HG02798 (cell line): Measurements from ENCODE around the gene UGT1A1.
"Not testable (repeated sequence)": the region's sequence is repeated elsewhere in the genome, so short reads cannot be mapped to it uniquely, and the experiment has no call there.

ENCODE experiments used
- ATAC-seq: cut with Tn5 transposase; IDR thresholded peaks from one replicate; pipeline ENCODE4 v1.9.1; 2021; ENCODE audit warnings: mild to moderate bottlenecking; ENCODE audit not compliant: unreplicated experiment, poor library complexity

Gene UGT1A1

DNA sequence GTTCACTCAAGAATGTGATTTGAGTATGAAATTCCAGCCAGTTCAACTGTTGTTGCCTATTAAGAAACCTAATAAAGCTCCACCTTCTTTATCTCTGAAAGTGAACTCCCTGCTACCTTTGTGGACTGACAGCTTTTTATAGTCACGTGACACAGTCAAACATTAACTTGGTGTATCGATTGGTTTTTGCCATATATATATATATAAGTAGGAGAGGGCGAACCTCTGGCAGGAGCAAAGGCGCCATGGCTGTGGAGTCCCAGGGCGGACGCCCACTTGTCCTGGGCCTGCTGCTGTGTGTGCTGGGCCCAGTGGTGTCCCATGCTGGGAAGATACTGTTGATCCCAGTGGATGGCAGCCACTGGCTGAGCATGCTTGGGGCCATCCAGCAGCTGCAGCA, at the start of gene UGT1A1:
TSS of gene UGT1A1 (plus strand) at position 228 of the 400 bp plus-strand sequence. CDS start at position 246, 18 bp downstream.
- ATAC-seq: no peak

DNA sequence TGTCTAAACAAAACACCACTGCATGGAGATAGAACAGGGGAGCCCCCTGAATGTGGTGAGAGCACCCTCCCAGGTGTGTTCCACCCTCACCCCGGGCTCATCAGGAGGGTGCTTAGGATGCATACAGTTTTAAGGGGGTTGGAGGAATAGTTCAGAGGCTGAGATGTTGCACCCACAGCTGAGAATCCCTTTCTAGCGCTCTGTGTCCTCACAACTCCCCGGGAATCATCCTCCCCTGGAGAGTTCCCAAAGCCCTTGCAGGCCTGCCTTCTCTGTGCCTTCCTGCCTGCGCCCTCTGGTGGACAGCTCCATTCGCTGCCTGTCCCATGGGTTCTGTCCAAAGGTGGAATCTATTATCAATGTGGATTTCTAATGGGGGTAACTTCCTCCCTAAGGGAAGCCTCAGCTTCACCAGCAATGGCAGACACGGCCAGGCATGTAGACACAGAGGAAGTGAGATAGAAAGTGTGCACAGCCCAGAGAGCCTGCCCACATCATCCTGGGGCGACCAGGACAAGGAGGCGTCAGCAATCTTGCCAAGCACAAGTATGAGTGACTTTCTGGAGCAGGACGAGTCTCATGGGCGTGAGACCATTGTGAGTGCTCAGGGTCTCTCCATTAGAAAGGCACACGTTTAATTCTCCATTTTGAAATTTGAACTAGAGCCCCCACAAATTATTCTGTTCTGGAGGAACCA, 48.6 kb upstream of the UGT1A1 start:
- ATAC-seq: peak; percentile 68

DNA sequence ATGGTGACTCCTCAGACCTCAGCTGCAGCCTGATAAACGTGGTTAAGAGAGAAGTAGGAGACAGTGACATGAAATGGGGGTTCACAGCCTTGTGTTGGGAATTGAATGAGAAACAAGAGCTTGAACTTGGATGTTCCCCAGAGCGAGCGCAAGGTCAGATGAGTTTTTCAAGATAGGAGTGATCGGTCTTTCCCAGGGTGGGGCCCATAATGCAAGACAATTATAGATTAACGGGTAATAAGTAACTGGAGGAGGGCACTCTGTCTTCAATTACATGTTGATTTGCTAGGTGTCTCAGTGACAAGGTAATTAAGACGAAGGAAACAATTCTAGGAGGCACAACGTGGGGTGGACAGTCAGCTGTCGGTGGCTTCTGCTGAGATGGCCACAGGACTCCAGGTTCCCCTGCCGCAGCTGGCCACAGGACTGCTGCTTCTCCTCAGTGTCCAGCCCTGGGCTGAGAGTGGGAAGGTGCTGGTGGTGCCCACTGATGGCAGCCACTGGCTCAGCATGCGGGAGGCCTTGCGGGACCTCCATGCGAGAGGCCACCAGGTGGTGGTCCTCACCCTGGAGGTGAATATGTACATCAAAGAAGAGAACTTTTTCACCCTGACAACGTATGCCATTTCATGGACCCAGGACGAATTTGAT, 47.3 kb upstream of the UGT1A1 start, which contains the start of gene UGT1A5:
TSS of gene UGT1A5 (plus strand) at position 297 of the 651 bp plus-strand sequence. CDS start at position 382, 85 bp downstream.
- ATAC-seq: no peak

DNA sequence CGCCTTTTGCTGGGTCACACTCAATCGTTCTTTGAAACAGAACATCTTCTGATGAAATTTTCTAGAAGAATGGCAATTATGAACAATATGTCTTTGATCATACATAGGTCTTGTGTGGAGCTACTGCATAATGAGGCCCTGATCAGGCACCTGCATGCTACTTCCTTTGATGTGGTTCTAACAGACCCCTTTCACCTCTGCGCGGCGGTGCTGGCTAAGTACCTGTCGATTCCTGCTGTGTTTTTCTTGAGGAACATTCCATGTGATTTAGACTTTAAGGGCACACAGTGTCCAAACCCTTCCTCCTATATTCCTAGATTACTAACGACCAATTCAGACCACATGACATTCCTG, 46.8 kb upstream of the UGT1A1 start:
- ATAC-seq: no peak

DNA sequence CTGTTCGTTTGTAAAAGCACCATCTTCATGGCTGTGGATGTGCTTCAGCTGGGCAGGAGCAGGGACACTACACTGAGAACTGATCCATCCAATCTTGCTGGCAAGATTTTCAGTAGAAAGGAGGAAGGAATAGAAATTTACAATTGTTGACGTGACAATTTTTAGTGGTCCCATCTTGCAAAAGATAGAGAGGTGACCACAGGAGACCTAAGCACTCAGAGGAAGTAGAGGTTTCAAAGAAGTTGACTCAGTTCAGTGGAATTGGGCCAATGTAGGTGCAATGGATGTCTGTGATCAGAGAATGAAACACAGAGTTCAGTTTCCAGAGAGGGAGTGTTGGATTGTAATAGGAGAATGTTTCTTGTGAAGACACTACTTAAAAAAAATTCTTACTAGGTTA, 45.9 kb upstream of the UGT1A1 start:
- no peak for ATAC-seq

DNA sequence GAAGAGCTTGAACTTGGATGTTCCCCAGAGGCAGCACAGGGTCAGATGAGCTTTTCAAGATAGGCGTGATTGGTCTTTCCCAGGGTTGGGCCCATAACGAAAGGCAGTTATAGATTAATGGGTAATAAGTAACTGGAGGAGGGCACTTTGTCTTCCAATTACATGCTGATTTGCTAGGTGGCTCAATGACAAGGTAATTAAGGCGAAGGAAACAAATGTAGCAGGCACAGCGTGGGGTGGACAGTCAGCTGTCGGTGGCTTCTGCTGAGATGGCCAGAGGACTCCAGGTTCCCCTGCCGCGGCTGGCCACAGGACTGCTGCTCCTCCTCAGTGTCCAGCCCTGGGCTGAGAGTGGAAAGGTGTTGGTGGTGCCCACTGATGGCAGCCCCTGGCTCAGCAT, 41.5 kb upstream of the UGT1A1 start, which contains the start of gene UGT1A4:
TSS of gene UGT1A4 (plus strand) at position 185 of the 400 bp plus-strand sequence. CDS start at position 270, 85 bp downstream.
- no peak for ATAC-seq

DNA sequence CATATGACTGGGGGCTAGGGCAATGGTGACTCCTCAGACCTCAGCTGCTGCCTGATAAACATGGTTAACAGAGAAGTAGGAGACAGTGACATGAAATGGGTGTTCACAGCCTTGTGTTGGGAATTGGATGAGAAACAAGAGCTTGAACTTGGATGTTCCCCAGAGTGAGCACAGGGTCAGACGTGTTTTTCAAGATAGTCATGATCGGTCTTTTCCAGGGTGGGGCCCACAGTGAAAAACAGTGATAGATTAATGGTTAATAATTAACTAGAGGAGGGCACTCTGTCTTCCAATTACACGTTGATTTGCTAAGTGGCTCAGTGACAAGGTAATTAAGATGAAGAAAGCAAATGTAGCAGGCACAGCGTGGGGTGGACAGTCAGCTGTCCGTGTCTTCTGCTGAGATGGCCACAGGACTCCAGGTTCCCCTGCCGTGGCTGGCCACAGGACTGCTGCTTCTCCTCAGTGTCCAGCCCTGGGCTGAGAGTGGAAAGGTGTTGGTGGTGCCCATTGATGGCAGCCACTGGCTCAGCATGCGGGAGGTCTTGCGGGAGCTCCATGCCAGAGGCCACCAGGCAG, 31.3 kb upstream of the UGT1A1 start, which contains the start of gene UGT1A3:
TSS of gene UGT1A3 (plus strand) at position 320 of the 579 bp plus-strand sequence. CDS start at position 405, 85 bp downstream.
- ATAC-seq: no peak

DNA sequence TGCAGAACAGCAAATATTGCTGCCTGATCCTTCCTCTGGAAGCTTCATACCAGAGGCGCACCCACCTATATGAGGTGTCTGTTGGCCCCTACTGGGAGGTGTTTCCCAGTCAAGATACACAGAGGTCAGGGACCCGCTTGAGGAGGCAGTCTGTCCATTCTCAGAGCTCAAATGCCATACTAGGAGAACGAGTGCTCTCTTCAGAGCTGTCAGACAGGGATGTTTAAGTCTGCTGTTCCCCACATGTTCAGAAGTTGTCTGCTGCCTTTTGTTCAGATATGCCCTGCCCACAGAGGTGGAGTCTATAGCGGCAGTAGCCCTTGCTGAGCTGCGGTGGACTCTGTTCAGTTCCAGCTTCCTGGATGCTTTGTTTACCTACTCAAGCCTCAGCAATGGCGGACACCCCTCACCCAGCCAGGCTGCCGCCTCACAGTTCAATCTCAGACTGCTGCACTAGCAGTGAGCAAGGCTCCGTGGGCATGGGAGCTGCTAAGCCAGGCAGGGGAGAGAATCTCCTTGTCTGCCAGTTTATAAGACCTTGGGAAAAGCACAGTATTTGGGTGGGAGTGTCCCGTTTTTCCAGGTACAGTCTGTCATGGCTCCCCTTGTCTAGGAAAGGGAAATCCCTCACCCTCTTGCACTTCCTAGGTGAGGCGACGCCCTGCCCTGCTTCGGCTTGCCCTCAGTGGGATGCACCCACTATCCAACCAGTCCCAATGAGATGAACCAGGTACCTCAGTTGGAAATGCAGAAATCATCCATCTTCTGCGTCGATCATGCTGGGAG, 23.0 kb upstream of the UGT1A1 start:
- ATAC-seq: not testable (repeated sequence)

DNA sequence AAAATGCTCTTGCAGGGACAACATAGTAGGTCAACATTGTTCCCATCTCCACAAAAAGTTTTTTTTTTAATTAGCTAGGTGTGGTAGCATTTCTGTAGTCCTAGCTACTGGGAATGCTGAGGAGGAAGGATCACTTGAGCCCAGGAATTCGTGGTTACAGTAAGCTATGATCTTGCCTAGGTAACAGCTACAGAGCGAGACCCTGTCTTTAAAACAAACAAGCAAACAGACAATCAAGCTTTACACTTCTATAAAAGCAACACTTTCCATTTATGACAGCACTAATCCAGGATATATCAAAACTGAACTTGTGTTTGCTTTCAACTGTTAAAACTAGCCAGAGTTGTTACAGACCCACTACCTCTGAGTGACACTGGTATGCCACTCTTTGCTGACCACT, 19.2 kb upstream of the UGT1A1 start:
- no peak for ATAC-seq

DNA sequence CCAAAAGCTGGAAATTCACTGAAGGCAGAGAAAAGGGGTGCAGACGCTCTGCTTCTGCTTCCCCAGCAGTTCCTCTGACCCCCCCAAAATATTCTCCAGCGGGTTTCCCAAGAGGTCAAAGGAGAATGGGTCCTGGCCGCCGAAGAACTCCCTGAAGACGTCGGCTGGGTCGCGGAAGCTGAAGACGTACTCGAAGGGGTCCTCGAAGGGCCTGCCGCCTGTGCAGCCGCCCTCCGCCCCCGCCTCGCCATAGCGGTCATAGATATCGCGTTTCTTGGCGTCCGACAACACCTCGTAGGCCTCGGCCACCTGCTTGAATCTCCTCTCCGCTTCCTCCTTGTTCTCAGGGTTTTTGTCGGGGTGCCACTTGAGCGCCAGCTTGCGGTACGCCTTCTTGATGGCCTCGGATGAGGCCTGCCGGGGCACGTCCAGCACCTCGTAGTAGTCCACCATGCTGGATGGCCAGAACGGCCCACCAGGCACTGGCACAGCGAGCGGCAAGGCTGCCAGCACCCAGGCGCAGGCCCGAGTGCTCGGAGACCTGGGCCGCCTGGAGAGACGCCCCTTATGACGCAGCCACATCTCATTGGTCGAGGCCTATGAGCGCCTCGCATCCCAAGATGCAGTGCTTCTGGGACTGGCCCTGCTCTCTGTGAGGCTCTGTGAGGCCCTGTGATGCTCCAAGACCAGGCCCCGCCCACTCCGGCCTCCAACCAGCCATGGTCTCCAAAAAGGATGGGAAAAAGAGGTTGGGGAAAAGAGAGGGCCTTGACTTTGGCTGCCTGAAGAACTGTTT, 16.4 kb upstream of the UGT1A1 start:
- no peak for ATAC-seq

DNA sequence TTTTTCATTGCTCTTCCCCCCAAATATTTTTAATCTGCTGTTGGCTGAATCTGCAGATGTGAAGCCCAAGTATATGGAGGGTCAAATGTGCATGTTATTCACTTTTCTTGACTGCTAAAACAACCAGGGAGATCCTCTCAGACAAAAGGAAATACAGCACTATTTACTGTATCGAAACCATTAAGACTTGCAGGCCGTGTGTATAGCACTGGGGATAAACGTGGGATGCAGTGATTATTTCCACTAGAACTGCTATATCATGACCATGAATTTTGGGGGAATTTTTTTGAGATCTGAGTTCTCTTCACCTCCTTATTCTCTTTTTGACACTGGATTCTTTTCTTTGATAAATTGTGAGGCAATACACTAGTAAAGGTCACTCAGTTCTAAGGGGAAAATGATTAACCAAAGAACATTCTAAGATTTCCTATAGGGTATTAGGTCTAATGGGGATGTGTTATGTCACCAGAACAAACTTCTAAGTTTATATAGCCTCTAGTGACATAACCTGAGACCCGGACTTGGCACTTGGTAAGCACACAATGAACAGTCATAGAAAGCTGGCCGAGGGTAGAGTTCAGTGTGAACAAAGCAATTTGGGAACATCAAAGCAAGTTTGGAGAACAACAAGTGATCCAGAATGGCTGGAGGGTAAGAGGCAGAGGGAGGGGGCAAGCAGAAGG, 14.9 kb upstream of the UGT1A1 start:
- no peak for ATAC-seq

DNA sequence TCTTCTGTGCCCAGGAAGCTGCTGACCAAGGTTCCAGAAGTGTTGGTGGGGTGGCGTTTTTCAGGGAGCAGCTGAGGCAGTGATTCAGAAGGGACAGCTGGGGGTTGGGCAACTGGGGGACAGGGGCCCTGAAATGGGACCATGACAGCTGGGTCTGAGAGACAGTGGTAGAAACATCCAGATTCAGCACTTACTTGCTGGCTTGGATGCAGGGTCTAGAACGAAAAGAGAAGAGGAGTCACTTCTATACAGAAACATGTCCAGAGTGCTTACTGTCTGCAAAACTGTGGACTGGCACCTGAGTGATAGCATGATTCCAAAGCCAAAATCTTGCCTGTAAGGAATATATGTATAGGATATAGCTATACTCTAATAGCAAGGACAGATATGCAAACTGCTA, 14.2 kb upstream of the UGT1A1 start:
- not testable (repeated sequence) for ATAC-seq

DNA sequence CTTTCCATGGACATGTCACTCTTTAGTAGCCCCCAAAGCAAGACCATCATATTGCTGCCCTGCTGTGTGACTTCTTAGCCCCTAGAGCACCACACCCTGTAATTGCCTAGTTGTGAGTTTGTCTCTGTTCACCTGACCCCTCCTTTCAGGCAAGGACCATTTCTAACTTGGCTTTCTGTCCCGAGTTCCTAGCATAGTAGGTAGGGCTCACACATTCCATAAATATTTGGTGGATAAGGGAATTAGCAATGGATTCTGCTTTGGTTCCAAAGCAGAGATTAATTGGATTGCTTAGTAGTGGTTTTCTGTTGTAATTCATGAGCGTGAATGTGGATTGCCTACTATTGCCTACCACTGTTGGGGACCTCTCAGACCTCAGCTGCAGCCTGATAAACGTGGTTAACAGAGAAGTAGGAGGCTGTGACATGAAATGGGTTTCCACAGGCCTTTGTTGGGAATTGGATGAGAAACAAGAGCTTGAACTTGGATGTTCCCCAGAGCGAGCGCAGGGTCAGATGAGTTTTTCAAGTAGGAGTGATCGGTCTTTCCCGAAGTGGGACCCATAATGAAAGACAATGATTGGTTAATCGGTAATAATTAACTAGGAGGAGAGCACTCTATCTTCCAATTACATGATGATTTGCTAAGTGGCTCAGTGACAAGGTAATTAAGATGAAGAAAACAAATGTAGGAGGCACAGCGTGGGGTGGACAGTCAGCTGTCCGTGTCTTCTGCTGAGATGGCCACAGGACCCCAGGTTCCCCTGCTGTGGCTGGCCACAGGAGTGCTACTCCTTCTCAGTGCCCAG, 13.4 kb upstream of the UGT1A1 start:
- ATAC-seq: no peak

DNA sequence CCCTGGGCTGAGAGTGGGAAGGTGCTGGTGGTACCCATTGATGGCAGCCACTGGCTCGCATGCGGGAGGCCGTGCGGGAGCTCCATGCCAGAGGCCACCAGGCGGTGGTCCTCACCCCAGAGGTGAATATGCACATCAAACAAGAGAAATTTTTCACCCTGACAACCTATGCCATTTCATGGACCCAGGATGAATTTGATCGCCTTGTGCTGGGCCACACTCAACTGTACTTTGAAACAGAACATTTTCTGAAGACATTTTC, 12.9 kb upstream of the UGT1A1 start:
- no peak for ATAC-seq

DNA sequence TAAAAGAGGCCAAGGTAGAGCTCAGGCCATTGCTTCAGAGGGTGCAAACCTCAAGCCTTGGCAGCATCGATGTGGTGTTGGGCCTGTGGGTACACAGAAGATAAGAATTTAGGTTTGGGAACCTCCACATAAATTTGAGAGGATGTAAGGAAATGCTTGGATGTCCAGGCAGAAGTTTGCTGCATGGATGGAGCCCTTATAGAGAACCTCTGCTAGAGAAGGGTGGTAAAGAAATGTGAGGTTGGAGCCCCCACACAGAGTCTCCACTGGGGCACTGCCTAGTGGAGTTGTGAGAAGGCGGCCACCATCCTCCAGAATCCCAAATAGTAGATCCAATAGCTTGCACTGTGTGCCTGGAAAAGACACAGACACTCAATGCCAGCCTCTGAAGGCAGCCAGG, 9.4 kb upstream of the UGT1A1 start:
- not testable (repeated sequence) for ATAC-seq

DNA sequence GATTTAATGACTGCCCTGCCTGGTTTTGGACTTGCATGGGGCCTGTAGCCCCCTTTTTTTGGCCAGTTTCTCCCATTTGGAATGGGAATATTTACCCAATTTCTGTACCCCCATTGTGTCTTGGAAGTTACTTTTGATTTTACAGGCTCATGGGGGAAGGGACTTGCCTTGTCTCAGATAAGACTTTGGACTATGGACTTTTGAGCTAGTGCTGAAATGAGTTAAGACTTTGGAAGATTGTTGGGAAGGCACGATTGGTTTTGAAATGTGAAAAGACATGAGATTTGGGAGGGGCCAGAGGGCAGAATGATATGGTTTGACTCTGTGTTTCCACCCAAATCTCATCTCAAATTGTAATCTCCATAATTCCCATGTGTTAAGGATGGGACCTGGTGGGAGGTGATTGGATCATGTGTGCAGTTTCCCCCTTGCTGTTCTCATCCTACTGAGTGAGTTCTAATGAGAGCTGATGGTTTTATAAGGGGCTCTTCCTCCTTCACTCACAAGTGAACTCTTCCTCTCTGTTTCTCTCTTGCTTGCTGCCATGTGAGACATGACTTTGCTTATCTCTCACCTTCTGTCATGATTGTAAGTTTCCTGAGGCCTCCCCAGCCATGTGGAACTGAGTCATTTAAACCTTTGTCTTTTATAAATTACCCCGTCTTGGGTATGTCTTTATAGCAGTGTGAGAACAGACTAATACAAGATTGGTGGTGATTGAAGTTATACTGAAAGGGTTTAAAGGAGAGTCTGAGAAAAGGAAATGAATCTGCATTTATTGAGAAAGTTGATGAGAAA, 8.7 kb upstream of the UGT1A1 start:
- not testable (repeated sequence) for ATAC-seq

DNA sequence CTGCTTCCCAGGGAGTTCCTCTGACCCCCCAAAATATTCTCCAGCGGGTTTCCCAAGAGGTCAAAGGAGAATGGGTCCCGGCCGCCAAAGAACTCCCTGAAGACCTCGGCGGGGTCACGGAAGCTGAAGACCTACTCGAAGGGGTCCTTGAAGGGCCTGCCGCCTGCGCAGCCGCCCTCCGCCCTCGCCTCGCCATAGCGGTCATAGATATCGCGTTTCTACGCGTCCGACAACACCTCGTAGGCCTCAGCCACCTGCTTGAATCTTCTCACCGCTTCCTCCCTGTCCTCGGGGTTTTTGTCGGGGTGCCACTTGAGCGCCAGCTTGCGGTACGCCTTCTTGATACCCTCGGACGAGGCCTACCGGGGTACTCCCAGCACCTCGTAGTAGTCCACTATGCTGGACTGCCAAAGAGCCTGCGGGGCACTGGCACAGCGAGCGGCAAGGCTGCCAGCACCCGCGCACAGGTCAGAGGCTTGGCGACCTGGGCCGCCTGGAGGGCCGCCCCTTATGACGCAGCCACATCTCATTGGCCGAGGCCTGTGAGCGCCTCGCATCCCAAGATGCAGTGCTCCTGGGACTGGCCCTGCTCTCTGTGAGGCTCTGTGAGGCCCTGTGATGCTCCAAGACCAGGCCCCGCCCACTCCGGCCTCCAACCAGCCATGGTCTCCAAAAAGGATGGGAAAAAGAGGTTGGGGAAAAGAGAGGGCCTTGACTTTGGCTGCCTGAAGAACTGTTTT, 5.0 kb upstream of the UGT1A1 start:
- no peak for ATAC-seq
